GM23248 (cell line): ENCODE measurements around the gene SV2C. TPM values are rescaled to one million over a fixed set of nuclear protein-coding genes. Genes with fewer than 3 reads are reported as not detected.

Experiments used
- DNase-seq: peaks from one replicate; pipeline ENCODE4 v3.0.0-alpha.2; 2015
- H2AFZ ChIP-seq: fragments of 200-600 bp; sonication (generic); 2 replicates; pipeline ENCODE4 v1.6.1; 2016; ENCODE audit warnings: antibody characterized with exemption
- H3F3A ChIP-seq: fragments of 200-600 bp; sonication (generic); 2 replicates; pipeline ENCODE4 v1.6.1; 2016; ENCODE audit warnings: mild to moderate bottlenecking, antibody characterized with exemption, mixed run types; ENCODE audit not compliant: insufficient read depth
- H3K27ac ChIP-seq: fragments of 200-600 bp; sonication (generic); 2 replicates; pipeline ENCODE4 v1.5.1; 2016; ENCODE audit warnings: mild to moderate bottlenecking
- H3K27me3 ChIP-seq: fragments of 200-600 bp; sonication (generic); replicated peaks from 2 replicates; pipeline ENCODE4 v1.6.1; 2016; ENCODE audit warnings: mild to moderate bottlenecking; ENCODE audit not compliant: insufficient read depth
- H3K36me3 ChIP-seq: fragments of 200-600 bp; sonication (generic); 2 replicates; pipeline ENCODE4 v1.6.1; 2016; ENCODE audit warnings: low read depth, mild to moderate bottlenecking
- H3K4me1 ChIP-seq: fragments of 200-600 bp; sonication (generic); 2 replicates; pipeline ENCODE4 v1.6.1; 2016; ENCODE audit warnings: mild to moderate bottlenecking; ENCODE audit not compliant: insufficient read depth
- H3K4me2 ChIP-seq: fragments of 200-600 bp; sonication (generic); one replicate; pipeline ENCODE4 v1.6.1; 2016; ENCODE audit warnings: mild to moderate bottlenecking; ENCODE audit not compliant: unreplicated experiment
- H3K4me3 ChIP-seq: fragments of 200-600 bp; sonication (generic); 2 replicates; pipeline ENCODE4 v1.5.1; 2016; ENCODE audit warnings: mild to moderate bottlenecking
- H3K79me2 ChIP-seq: fragments of 200-600 bp; sonication (generic); 2 replicates; pipeline ENCODE4 v1.6.1; 2016; ENCODE audit warnings: mild to moderate bottlenecking; ENCODE audit not compliant: insufficient read depth
- H3K9ac ChIP-seq: fragments of 200-600 bp; sonication (generic); 2 replicates; pipeline ENCODE4 v1.6.1; 2016; ENCODE audit warnings: mild to moderate bottlenecking
- H3K9me2 ChIP-seq: fragments of 200-600 bp; sonication (generic); 2 replicates; pipeline ENCODE4 v1.6.1; 2016; ENCODE audit warnings: mixed run types, mild to moderate bottlenecking, moderate library complexity; ENCODE audit not compliant: insufficient read depth
- H3K9me3 ChIP-seq: fragments of 200-600 bp; sonication (generic); one replicate; pipeline ENCODE4 v1.6.1; 2017; ENCODE audit warnings: low read depth
- H4K20me1 ChIP-seq: fragments of 200-600 bp; sonication (generic); 2 replicates; pipeline ENCODE4 v1.6.0; 2016; ENCODE audit not compliant: insufficient read depth
- EZH2 ChIP-seq: fragments of 200-600 bp; sonication (generic); IDR thresholded peaks from 2 replicates; pipeline ENCODE4 v1.6.1; 2018; ENCODE audit warnings: antibody characterized with exemption, mild to moderate bottlenecking; ENCODE audit not compliant: insufficient read depth, poor library complexity, severe bottlenecking
- EZH2phosphoT487 ChIP-seq: fragments of 200-600 bp; sonication (generic); IDR thresholded peaks from 2 replicates; pipeline ENCODE4 v1.6.1; 2018; ENCODE audit warnings: antibody characterized with exemption, moderate library complexity, mild to moderate bottlenecking, low read depth; ENCODE audit not compliant: insufficient read depth
- WGBS, 2 experiments: methylation state at CpG; one replicate each; pipeline ENCODE4 v1.1.6; 2015 to 2017; ENCODE audit warnings: low lambda C conversion rate in 2 of 2, low coverage in 1 of 2; ENCODE audit errors: missing lambda C conversion rate in 2 of 2; 5-methylcytosine and 5-hydroxymethylcytosine counted together
- in situ Hi-C: fragments of 300-500 bp; cut with MboI; formaldehyde crosslinking; loops from 2 replicates; pipeline ENCODE4 v1.15.0; 2020
- polyA plus RNA-seq: library from polyadenylated mRNA; unstranded; fragments of >200 nt; fragmentation: Nextera tagmentation; extraction: Ambion mirVana; gene quantifications from 2 replicates; pipeline ENCODE4 v1.2.1, GENCODE V29; 2016
- total RNA-seq: library from RNA; depleted of rRNA; stranded (reverse); fragments of >200 nt; shearing (Covaris generic); gene quantifications from 2 replicates; pipeline ENCODE4 v1.2.3, GENCODE V29; 2014

Gene SV2C
- total and polyA plus RNA-seq, 2 experiments from 2014 or later, result not detected

DNA sequence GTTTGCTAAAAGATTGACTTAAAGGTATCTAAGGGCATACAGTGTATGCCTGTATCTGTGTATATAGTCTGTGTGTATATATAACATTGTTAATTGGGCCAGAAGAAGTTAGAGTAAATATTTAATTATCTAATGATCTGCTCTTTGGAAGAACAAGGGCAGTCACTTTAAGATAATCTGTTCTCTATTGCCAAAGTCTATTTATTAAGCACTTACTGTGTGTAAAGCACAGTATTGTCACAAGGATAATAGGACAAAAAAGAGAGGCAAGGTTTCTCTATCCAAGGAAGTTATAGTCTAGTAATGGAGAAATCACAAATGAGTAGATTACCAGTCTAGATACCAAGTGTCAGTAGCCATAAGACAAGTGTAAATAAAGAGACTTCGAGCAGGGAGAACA is 51.5 kb downstream of the SV2C start:
- no peaks in the 10 kb centered on the region for H3K36me3 ChIP-seq
- H3K27ac ChIP-seq, result no peak overlapping the region
- H3K27me3 ChIP-seq, result no peaks in the 10 kb centered on the region
- H3K79me2 ChIP-seq, result no peaks in the 10 kb centered on the region
- no peak overlapping the region for H3K9ac ChIP-seq
- H3K4me1 ChIP-seq, result no peaks in the 10 kb centered on the region
- 8 to 21% methylated on average over 1 of the region's 1 CpG for WGBS, 2 experiments
- DNase-seq, result no peak
- TF ChIP-seq EZH2, result no peak
- no peak for TF ChIP-seq EZH2phosphoT487
- H4K20me1 ChIP-seq, result no peaks in the 10 kb centered on the region
- no peak overlapping the region for H2AFZ ChIP-seq
- no peaks in the 10 kb centered on the region for H3K9me3 ChIP-seq
- no peak overlapping the region for H3K4me3 ChIP-seq
- H3F3A ChIP-seq, result no peaks in the 10 kb centered on the region
- H3K9me2 ChIP-seq, result no peaks in the 10 kb centered on the region
- in situ Hi-C loops, result no loop called here
- no peak overlapping the region for H3K4me2 ChIP-seq

DNA sequence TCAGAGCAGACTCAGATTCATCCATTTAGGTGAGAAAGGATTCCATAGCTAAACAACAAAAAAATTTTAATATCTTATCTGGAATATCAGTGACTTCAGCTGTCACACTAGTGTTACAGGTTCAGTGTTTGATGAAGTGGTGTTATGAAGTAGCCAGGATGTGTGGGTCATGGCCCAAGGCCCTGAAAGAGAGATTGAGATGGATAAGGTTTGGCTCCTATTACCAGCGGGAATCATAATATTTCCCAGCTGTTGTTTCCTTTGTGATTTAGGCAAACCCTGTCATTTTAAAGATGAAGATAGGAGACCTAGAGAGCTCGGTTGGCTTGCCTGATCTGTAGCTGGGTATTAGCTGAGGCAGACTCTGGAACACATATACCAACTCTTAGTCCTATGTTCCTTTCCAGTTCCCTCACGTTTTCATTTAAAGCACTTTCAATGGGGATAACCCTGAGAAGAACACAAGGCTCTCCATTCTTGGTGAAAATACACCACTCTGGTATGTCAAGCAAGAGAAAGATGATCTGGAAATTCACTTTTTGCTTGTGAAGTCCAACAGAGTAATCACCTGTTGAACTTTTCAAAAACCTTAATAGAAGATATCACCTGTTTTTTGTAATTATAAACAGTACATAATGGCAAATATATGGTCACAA is 54.8 kb downstream of the SV2C start:
- 19 to 20% methylated on average over 3 of the region's 3 CpGs for WGBS, 2 experiments
- no peaks in the 10 kb centered on the region for H3K27me3 ChIP-seq
- TF ChIP-seq EZH2 (no peak), EZH2phosphoT487 (no peak)
- H3K4me2 ChIP-seq, result no peak overlapping the region
- no peaks in the 10 kb centered on the region for H3F3A ChIP-seq
- no peaks in the 10 kb centered on the region for H3K79me2 ChIP-seq
- H3K27ac ChIP-seq, result no peak overlapping the region
- H2AFZ ChIP-seq, result no peak overlapping the region
- no peaks in the 10 kb centered on the region for H4K20me1 ChIP-seq
- no peaks in the 10 kb centered on the region for H3K9me3 ChIP-seq
- no peak overlapping the region for H3K9ac ChIP-seq
- no peaks in the 10 kb centered on the region for H3K36me3 ChIP-seq
- no peaks in the 10 kb centered on the region for H3K9me2 ChIP-seq
- H3K4me1 ChIP-seq, result no peaks in the 10 kb centered on the region
- in situ Hi-C loops, result no loop called here
- no peak overlapping the region for H3K4me3 ChIP-seq
- DNase-seq, result no peak

DNA sequence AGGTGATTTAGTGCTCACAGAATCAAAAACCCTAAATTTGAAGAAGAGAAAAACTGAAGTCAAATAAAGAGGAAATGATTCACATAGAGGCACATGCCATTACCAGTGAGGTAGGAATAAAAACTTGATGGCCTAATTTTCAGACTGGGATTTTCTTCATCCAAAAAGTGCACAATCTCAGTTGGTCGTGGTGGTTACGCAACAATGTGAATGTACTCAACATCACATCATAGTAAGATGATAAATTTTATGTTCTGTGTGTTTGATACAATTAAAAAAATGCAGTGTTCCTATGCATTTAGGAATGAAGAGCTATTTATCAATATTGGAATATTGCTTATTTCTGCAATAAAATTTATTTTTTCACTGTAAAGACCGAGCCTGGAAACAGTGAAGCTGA is 60.7 kb downstream of the SV2C start:
- H2AFZ ChIP-seq, result no peak overlapping the region
- no peaks in the 10 kb centered on the region for H4K20me1 ChIP-seq
- in situ Hi-C loops, result no loop called here
- no peaks in the 10 kb centered on the region for H3K9me3 ChIP-seq
- no peak overlapping the region for H3K4me3 ChIP-seq
- no peaks in the 10 kb centered on the region for H3K9me2 ChIP-seq
- H3K4me2 ChIP-seq, result no peak overlapping the region
- no peaks in the 10 kb centered on the region for H3K4me1 ChIP-seq
- H3F3A ChIP-seq, result no peaks in the 10 kb centered on the region
- no peak overlapping the region for H3K9ac ChIP-seq
- no peaks in the 10 kb centered on the region for H3K27me3 ChIP-seq
- no peak overlapping the region for H3K27ac ChIP-seq
- DNase-seq, result no peak
- H3K79me2 ChIP-seq, result no peaks in the 10 kb centered on the region
- WGBS, 2 experiments, result 17 to 19% methylated on average over 3 of the region's 3 CpGs
- H3K36me3 ChIP-seq, result no peaks in the 10 kb centered on the region
- TF ChIP-seq EZH2, result no peak
- no peak for TF ChIP-seq EZH2phosphoT487

DNA sequence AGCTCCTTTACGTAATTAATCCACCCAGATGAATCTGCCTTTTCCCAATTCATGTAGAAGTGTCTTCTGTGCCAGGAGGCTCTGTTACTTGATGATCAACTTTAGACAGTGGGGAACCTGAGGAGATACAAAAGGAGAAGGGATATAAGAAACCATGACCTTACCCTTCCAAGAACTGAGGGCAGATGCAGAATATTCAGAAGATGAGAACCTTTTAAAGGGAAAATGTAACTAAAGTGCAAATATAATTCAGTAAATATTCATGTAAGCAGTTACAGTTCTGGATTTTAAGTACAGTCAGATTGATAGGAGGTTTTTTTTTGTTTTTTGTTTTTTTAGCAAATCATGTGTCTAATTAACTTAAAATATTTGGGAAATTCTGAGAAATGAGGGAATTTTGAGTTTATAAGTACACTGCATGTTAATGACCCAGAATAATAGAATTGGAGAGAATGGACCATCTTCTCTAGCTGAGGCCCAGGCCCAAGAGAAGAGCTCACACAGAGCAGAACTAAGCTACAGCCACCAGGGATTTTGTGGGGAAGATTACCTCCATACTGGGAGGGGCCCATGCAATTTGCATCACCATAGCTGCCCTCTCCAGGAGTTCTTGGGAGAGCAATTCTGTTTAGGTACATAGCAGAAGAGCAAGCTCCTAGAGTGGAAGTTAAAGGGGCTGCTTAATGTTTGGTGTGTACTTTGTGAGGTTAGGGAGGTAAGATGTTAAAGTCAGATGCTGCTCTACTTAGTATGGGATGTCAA is 61.5 kb downstream of the SV2C start:
- H3K36me3 ChIP-seq, result no peaks in the 10 kb centered on the region
- H3K4me1 ChIP-seq, result no peaks in the 10 kb centered on the region
- H3K9me3 ChIP-seq, result no peaks in the 10 kb centered on the region
- H3K9ac ChIP-seq, result no peak overlapping the region
- H2AFZ ChIP-seq, result no peak overlapping the region
- in situ Hi-C loops, result no loop called here
- H3K9me2 ChIP-seq, result no peaks in the 10 kb centered on the region
- no peak overlapping the region for H3K27ac ChIP-seq
- no peak overlapping the region for H3K4me3 ChIP-seq
- TF ChIP-seq EZH2phosphoT487, result no peak
- TF ChIP-seq EZH2, result no peak
- H3K79me2 ChIP-seq, result no peaks in the 10 kb centered on the region
- no peaks in the 10 kb centered on the region for H3K27me3 ChIP-seq
- DNase-seq, result no peak
- H3F3A ChIP-seq, result no peaks in the 10 kb centered on the region
- 44 to 46% methylated on average over 1 of the region's 1 CpG for WGBS, 2 experiments
- no peaks in the 10 kb centered on the region for H4K20me1 ChIP-seq
- no peak overlapping the region for H3K4me2 ChIP-seq
